ENCODE data around the gene EREG.

The EREG gene

GRCh38 chr4:74353858-74354257 is 11.1 kb upstream of the EREG start:
- DNase-seq, result no peak

- DNase-seq, result no peak
Observed at GRCh38 chr4:74357965-74358364, 7.0 kb upstream of the EREG start.

GRCh38 chr4:74361671-74362070 is 3.3 kb upstream of the EREG start:
- no peak for DNase-seq

DNA sequence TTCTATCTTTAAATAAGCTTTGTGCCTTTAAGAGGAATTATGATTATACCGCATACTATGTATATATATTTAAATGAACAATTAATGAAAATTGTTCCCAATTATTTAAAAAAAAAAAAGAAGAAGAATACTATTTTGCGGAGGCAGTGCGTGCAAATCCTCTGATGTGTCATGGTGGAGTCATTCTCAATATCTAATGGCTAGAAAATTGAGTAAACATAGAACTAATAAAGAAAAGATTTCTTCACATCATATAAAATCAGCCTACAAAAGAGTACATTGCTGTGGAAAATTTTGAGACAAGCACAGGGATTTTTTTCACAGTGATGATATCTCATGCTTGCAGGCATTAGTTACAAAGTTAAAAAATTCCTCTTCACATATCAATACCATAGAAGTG is 2.6 kb upstream of the EREG start:
- DNase-seq, result no peak

- no peak for DNase-seq
Observed at GRCh38 chr4:74364256-74364651, 691 bp upstream of the EREG start.

DNA sequence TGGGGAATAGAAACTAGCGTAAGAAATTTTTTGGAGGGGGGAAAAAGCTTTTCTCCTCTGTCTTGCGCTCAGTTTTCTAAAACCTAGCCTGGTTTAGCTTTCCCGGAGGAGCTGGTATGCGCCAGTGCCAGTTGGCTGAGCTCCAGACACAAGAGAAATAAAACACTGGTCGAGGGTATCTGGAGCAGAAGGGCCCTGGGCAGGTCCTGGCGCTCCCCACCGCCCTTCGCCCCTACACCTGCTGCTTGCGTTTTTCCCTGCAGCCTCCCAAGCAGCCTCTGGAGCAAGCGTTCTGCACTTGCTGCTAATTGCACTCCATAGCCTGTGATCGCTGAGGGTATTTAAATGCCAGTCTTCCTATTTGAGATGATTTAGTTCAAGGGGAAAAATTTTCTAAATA is 816 bp downstream of the EREG start:
- DNase-seq, result peak; percentile 5

- DNase-seq, result no peak
Observed at GRCh38 chr4:74366367-74366911, 1.5 kb downstream of the EREG start.

- DNase-seq, result no peak
Observed at GRCh38 chr4:74367656-74368290, 2.8 kb downstream of the EREG start.

GRCh38 chr4:74368596-74368995 is 3.7 kb downstream of the EREG start:
- DNase-seq, result no peak

DNA sequence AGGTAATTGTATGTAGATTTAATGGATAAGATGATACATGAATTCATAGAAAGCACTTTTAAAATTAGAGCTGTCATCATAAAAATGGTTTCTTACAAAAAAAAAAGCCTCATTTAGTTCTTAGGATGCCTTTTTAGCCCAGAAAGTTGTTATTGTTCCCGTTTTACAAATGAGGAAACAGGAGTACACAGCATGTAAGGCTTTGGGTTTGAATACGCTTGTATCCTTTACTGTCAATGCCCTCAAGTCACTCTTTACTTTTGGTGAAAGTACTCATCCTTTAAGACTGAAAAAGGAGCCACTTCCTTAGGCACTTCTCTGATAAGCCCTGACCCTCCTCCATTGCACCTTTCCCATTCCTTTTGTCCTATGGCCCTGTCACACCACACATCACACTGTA is 4.9 kb downstream of the EREG start:
- DNase-seq, result no peak

DNA sequence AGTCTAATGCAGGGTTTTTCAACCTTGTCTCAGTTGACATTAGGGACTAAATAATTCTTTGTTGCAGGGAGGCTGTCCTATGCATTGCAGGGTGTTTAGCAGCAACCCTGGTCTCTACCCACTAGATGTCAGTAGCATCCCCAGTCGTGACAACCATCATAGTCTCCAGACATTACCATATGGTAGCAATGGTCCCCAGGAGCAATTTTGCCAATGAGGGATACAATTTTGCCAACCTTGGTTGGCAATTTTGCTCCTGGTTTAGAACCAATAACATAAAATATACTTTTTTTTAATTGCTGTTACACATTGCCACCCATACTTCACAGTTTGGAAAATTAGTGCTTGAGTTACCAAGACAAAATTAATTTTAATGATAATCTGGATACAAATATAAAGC is 6.0 kb downstream of the EREG start:
- no peak for DNase-seq

DNA sequence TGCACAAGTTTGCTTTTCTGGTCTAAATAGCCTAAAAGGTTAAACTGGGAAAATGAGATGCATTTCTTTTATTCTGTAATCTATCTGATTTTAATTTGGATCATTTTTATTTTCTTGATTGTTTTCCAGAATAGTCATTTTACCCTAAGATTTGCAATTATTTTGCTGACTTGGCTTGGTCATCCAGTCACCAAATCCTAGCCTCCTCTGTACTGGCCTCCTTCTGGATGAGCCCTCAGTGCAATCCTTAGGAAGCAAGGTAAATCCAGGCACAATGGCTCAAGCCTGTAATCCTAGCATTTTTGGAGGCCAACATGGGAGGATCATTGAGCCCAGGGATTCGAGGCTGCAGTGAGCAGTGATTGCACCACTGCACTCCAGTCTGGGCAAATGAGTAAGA is 9.2 kb downstream of the EREG start:
- no peak for DNase-seq

DNA sequence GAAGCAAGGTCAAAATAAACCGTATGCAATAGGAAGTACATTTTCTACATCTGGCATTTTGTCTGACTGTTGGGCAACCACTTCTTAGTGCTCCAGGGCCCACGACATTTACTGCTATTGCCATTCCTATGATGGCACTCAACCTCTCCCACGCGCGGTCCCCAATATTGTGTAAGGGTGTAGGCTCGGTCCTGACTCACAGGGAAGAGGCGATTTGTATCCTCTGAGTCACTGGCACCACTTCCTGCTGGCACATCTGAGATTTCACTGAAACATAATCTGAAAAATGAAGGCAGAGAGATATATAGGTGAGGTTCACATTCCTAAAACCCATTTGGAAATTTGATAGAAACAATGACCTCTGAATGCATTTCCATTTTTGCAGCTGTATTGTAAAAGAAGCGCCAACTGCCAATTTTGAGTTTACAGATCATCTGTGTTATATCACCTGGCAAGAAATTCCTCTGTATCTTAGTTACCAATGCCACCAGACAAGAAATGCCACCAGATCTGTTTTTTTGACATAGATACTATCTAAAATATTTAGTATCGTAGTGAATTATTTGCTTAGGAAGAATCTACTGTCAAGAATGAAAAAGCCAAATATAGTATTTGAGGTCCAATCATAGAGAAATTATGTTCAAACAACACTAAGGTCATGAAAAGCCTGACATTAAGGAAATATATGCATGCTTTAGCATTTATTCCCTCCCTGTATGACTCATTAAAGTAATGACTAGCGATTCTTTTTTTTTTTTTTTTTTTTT is 9.8 kb downstream of the EREG start:
- no peak for DNase-seq

DNA sequence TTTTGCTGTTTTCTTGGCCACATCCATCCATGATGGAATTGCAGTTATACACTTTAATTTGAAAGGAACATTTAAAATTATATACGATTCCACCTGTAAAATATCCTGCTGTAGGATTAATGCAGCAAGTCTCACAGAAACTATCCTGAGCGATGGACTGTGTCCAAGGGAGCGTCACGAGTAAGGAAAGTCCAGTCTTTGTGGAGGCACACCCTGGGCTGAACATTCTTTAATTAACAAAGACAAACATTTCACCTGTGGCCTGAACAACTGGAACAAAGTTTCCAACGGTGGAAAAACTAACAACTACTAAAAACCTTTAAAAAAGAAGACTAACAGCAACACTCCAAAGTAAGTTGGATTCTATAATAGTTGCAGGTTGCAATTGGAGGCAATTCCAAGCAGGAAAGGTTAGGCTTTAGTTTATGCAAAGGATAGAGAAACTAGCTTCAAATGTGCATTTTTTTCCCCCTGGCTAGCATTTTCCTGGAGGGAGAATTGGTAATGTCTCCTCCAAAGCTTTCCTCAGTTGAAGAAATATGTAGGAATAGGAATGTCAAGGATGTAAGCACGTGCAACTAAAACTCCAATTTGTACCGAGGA is 11.0 kb downstream of the EREG start:
- DNase-seq, result no peak

- peak; percentile 0 for DNase-seq
Observed at GRCh38 chr4:74376888-74377483, 12.0 kb downstream of the EREG start.

DNA sequence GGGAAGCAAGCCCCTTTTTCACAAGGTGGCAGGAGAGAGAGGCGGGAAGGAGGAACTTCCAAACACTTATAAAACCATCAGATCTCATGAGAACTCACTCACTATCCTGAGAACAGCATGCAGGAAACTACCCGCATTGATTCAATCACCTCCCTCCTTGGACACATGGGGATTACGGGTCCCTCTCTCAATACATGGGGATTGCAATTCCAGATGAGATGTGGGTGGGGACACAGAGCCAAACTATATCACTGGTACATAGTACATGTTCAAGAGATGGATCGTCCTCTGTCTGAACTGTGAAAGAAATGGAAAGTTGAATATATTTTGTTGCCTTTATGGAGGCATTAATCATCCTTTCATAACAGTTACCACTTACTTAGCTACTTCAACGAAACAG is 12.8 kb downstream of the EREG start:
- no peak for DNase-seq

GRCh38 chr4:74378573-74378972 is 13.6 kb downstream of the EREG start:
- no peak for DNase-seq

- no peak for DNase-seq
Observed at GRCh38 chr4:74379912-74380311, 15.0 kb downstream of the EREG start.

- no peak for DNase-seq
Observed at GRCh38 chr4:74385386-74385785, 20.4 kb downstream of the EREG start.

DNA sequence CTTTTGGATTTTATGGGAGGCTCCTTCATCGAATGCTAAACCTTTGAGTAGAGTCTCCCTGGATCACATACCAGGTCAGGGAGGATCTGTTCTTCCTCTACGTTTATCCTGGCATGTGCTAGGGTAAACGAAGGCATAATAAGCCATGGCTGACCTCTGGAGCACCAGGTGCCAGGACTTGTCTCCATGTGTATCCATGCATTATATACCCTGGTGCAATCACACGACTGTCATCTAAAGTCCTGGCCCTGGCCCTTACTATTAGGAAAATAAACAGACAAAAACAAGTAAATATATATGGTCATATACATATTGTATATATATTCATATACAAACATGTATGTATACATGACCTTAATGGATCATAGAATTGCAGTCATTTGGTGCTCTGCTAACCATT is 21.2 kb downstream of the EREG start:
- no peak for DNase-seq

GRCh38 chr4:74387790-74388189 is 22.8 kb downstream of the EREG start:
- DNase-seq, result no peak

GRCh38 chr4:74389494-74389893 is 24.5 kb downstream of the EREG start:
- no peak for DNase-seq

DNA sequence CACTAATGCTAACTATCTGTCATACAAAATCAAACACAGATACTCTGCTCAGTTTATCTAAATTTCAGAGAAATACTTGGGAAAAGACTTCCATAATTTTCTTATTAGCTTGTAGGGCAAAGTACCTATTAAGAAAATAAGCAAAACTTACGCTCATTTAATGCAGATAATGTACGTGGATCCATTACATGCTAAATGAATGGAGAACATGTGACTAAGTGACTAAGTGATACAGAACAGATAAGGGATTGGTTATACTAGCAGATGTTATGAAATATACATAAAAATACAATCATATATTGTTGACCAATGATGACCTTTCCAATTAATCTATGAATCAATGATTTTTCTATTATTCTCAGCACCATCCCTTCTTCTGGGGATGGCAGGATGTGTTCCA is 25.7 kb downstream of the EREG start:
- no peak for DNase-seq

DNA sequence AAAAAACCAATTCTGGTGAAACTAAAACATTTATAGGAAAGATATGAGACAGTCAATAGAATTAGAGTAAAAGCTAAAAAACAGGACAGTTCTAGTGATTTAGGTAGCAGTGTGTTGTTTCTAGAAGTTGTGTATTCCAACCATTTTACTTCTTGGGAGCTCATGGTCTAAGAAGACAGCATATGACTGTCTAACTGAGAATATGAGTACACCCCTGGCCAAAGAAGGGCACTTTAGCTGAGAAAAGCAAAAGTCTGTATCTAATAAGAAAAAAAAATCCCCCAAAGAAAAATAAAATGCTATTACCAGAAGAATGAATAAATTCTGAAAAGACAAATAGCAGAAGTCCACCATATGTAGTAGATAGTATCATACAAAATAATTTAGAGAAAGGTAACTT is 26.4 kb downstream of the EREG start:
- no peak for DNase-seq
